ENCODE results near the gene SLK. TPM values are rescaled to one million over a fixed set of nuclear protein-coding genes. Genes with fewer than 3 reads are reported as not detected.
A peak's percentile ranks its signal among the peaks of the same experiment; 100 is the strongest.

The SLK gene
- total RNA-seq, 2 experiments from 2014 or later, result 19.4 to 19.9 TPM

DNA sequence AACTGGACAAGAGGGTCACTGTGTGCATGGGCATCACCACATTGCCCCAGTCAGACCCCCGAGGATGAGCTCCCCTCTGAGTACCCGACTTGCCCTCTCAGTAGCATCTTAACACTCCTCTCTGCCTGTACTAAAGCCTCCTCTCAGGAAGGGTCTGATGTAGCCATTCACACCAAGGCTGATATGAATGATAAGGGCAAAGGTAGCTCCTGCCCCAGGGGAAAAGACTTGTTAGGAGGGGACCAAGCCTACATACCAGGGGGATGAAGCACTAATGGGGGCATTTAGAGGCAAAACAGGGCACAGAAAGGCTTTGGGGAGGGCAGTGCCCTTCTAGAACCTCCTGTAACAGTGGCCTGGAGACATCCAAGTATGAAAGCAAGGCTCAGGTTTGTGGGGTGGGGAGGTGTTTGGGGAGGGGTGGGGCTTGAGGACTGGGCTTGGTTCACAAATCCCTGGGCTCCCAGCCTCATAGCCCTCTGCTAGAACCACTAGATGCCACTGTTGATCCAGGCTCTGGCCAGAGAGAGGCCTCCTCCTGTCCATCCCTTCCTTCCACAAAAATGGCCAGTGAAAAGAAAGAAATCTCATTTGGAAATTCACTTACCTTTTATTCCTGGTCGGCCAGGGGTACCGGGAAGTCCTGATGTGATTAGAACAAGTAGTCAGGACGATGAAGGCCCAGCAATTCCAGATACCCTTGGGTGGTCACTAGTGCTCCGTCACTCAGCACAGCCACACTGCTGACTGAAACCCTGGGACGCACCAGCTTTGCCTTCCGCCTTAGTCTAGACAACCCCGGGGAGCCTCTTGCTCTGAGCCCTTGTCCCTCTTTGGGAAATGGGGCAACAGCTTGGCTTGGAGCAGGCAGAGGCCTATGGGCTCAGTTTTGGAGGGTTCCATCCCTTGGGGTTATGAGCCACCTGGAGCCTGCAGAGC lies 78.5 kb downstream of the SLK start:
- H3K9me3 ChIP-seq (ENCODE audit: low read length), result no peaks in the 10 kb centered on the region
- no peak overlapping the region for H3K4me3 ChIP-seq (ENCODE audit: low read depth, low read length, poor library complexity, severe bottlenecking)
- no peaks in the 10 kb centered on the region for H3K79me2 ChIP-seq (ENCODE audit: insufficient read depth, low read depth, low read length)
- intact Hi-C loops (cut with micrococcal nuclease; ENCODE audit: unreplicated experiment), result no loop called here
- CTCF ChIA-PET (ENCODE audit: unreplicated experiment), result no interaction called here
- H4K20me1 ChIP-seq (ENCODE audit: insufficient read depth, low read length), result no peaks in the 10 kb centered on the region
- no peak overlapping the region for H2AFZ ChIP-seq (ENCODE audit: low read length)
- no peaks in the 10 kb centered on the region for H3K9me2 ChIP-seq (ENCODE audit: insufficient read depth, low read length)
- no peak for DNase-seq (ENCODE audit: low spot score)
- TF ChIP-seq, protein P1, sequence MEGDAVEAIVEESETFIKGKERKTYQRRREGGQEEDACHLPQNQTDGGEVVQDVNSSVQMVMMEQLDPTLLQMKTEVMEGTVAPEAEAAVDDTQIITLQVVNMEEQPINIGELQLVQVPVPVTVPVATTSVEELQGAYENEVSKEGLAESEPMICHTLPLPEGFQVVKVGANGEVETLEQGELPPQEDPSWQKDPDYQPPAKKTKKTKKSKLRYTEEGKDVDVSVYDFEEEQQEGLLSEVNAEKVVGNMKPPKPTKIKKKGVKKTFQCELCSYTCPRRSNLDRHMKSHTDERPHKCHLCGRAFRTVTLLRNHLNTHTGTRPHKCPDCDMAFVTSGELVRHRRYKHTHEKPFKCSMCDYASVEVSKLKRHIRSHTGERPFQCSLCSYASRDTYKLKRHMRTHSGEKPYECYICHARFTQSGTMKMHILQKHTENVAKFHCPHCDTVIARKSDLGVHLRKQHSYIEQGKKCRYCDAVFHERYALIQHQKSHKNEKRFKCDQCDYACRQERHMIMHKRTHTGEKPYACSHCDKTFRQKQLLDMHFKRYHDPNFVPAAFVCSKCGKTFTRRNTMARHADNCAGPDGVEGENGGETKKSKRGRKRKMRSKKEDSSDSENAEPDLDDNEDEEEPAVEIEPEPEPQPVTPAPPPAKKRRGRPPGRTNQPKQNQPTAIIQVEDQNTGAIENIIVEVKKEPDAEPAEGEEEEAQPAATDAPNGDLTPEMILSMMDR (conservative IDR thresholded peaks at IDR 0.05; ENCODE audit: low read length), result 0 out of 2 replicates have a peak, but pooled peaks have one; percentile 36
- TF ChIP-seq EZH2phosphoT487 (IDR thresholded peaks at IDR 0.05; ENCODE audit: borderline replicate concordance, low read depth, low read length), result no peak
- no TSS peak for BruUV-seq (replicated peaks)
- no peaks in the 10 kb centered on the region for H3K4me1 ChIP-seq (ENCODE audit: insufficient read depth, low read length, poor library complexity, severe bottlenecking)
- H3K36me3 ChIP-seq (ENCODE audit: insufficient read depth, low read length), result no peaks in the 10 kb centered on the region
- H3K4me2 ChIP-seq (ENCODE audit: low read length), result no peak overlapping the region
- POLR2A ChIA-PET, result no interaction called here
- no peak overlapping the region for H3K27ac ChIP-seq (ENCODE audit: low read depth, low read length, poor library complexity, severe bottlenecking)

DNA sequence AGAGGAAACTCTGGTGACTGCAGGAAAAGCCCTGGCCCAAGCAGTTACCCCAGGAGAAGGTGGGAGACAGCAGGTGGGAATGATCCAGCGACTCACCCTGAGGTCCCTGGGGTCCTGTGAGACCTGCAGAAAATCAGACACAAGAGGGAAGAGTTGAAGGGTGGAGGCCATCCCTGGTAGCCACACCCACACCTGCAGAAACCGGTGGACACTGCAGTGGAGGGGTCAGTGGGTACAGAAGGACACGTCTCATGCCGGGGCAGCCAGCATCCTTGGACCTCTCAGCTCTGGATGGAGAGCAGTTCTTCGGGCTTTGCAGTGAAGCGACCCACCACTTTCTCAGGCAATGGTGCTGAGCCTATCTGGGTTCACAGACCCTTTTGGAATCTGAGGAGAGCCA lies 79.7 kb downstream of the SLK start:
- no TSS peak for BruUV-seq (replicated peaks)
- Histone ChIP-seq H3K79me2 (ENCODE audit: insufficient read depth, low read depth, low read length) (no peaks in the 10 kb centered on the region), H3K27ac (ENCODE audit: low read depth, low read length, poor library complexity, severe bottlenecking) (no peak overlapping the region), H3K4me1 (ENCODE audit: insufficient read depth, low read length, poor library complexity, severe bottlenecking) (no peaks in the 10 kb centered on the region), H3K9me2 (ENCODE audit: insufficient read depth, low read length) (no peaks in the 10 kb centered on the region), H3K4me3 (ENCODE audit: low read depth, low read length, poor library complexity, severe bottlenecking) (no peak overlapping the region), H4K20me1 (ENCODE audit: insufficient read depth, low read length) (no peaks in the 10 kb centered on the region), H3K4me2 (ENCODE audit: low read length) (no peak overlapping the region), H2AFZ (ENCODE audit: low read length) (no peak overlapping the region), H3K36me3 (ENCODE audit: insufficient read depth, low read length) (no peaks in the 10 kb centered on the region), H3K9me3 (ENCODE audit: low read length) (no peaks in the 10 kb centered on the region)
- intact Hi-C loops (cut with micrococcal nuclease; ENCODE audit: unreplicated experiment), result no loop called here
- ChIA-PET CTCF (ENCODE audit: unreplicated experiment) (no interaction called here), POLR2A (no interaction called here)
- DNase-seq (ENCODE audit: low spot score), result no peak
- no peak for TF ChIP-seq EZH2phosphoT487 (IDR thresholded peaks at IDR 0.05; ENCODE audit: borderline replicate concordance, low read depth, low read length)
- TF ChIP-seq, protein P1 (conservative IDR thresholded peaks at IDR 0.05; ENCODE audit: low read length), result no peak
